HG03469 (cell line): Measurements from ENCODE around the gene LARP1B.
"Not testable (repeated sequence)": the region's sequence is repeated elsewhere in the genome, so short reads cannot be mapped to it uniquely, and the experiment has no call there.

Source experiments
- ATAC-seq: cut with Tn5 transposase; IDR thresholded peaks from one replicate; pipeline ENCODE4 v1.9.1; 2021; ENCODE audit warnings: mild to moderate bottlenecking, moderate library complexity, moderate number of reproducible peaks; ENCODE audit not compliant: unreplicated experiment

LARP1B gene

GRCh38 chr4:128220286-128221235, 159.4 kb downstream of the LARP1B start:
- ATAC-seq, result no peak

- no peak for ATAC-seq
Measured at GRCh38 chr4:128221586-128221985, 160.5 kb downstream of the LARP1B start.

GRCh38 chr4:128225148-128225547, 164.0 kb downstream of the LARP1B start:
- no peak for ATAC-seq

GRCh38 chr4:128227991-128228571, 167.0 kb downstream of the LARP1B start:
- no peak for ATAC-seq

GRCh38 chr4:128228845-128229795, 168.0 kb downstream of the LARP1B start:
- ATAC-seq, result no peak

GRCh38 chr4:128232719-128233118, 171.6 kb downstream of the LARP1B start:
- no peak for ATAC-seq

GRCh38 chr4:128234836-128235235, 173.7 kb downstream of the LARP1B start:
- ATAC-seq, result no peak

- ATAC-seq, result no peak
Measured at GRCh38 chr4:128241019-128241418, 179.9 kb downstream of the LARP1B start.

- ATAC-seq, result no peak
Measured at GRCh38 chr4:128241425-128241913, 180.4 kb downstream of the LARP1B start.

GRCh38 chr4:128241981-128242380, 180.9 kb downstream of the LARP1B start:
- ATAC-seq, result no peak

GRCh38 chr4:128242601-128243000, 181.5 kb downstream of the LARP1B start:
- no peak for ATAC-seq

GRCh38 chr4:128244379-128244778, 183.3 kb downstream of the LARP1B start:
- no peak for ATAC-seq

GRCh38 chr4:128245391-128245790, 184.3 kb downstream of the LARP1B start:
- not testable (repeated sequence) for ATAC-seq

- ATAC-seq, result no peak
Measured at GRCh38 chr4:128247906-128248305, 186.8 kb downstream of the LARP1B start.

- no peak for ATAC-seq
Measured at GRCh38 chr4:128249787-128250668, 188.9 kb downstream of the LARP1B start.

GRCh38 chr4:128255906-128256305, 194.8 kb downstream of the LARP1B start:
- ATAC-seq, result no peak

- ATAC-seq, result no peak
Measured at GRCh38 chr4:128256539-128256938, 195.4 kb downstream of the LARP1B start.

GRCh38 chr4:128258166-128258565, 197.1 kb downstream of the LARP1B start:
- ATAC-seq, result not testable (repeated sequence)

GRCh38 chr4:128259889-128260288, 198.8 kb downstream of the LARP1B start:
- ATAC-seq, result not testable (repeated sequence)
